Mucosa of stomach (tissue), 1 donor: ENCODE data around the gene GOLM1.

Source experiments
- H3K27me3 ChIP-seq: one replicate; pipeline ENCODE4 v1.7.0; 2013; ENCODE audit warnings: mild to moderate bottlenecking, low read length; ENCODE audit not compliant: control insufficient read depth, insufficient read depth
- H3K36me3 ChIP-seq: one replicate; pipeline ENCODE4 v1.7.0; 2013; ENCODE audit warnings: low read length; ENCODE audit not compliant: control insufficient read depth, insufficient read depth
- H3K4me1 ChIP-seq: one replicate; pipeline ENCODE4 v1.7.0; 2013; ENCODE audit warnings: mild to moderate bottlenecking, low read length; ENCODE audit not compliant: control insufficient read depth, insufficient read depth
- H3K4me3 ChIP-seq: one replicate; pipeline ENCODE4 v1.7.0; 2013; ENCODE audit warnings: low read length
- H3K9ac ChIP-seq: one replicate; pipeline ENCODE4 v1.7.0; 2013; ENCODE audit warnings: mild to moderate bottlenecking, low read length, moderate library complexity
- H3K9me3 ChIP-seq: one replicate; pipeline ENCODE4 v1.7.0; 2013; ENCODE audit warnings: mild to moderate bottlenecking, low read length, moderate library complexity; ENCODE audit not compliant: control insufficient read depth
- donor health status: Pancreatic carcinoma.

GOLM1 gene

DNA sequence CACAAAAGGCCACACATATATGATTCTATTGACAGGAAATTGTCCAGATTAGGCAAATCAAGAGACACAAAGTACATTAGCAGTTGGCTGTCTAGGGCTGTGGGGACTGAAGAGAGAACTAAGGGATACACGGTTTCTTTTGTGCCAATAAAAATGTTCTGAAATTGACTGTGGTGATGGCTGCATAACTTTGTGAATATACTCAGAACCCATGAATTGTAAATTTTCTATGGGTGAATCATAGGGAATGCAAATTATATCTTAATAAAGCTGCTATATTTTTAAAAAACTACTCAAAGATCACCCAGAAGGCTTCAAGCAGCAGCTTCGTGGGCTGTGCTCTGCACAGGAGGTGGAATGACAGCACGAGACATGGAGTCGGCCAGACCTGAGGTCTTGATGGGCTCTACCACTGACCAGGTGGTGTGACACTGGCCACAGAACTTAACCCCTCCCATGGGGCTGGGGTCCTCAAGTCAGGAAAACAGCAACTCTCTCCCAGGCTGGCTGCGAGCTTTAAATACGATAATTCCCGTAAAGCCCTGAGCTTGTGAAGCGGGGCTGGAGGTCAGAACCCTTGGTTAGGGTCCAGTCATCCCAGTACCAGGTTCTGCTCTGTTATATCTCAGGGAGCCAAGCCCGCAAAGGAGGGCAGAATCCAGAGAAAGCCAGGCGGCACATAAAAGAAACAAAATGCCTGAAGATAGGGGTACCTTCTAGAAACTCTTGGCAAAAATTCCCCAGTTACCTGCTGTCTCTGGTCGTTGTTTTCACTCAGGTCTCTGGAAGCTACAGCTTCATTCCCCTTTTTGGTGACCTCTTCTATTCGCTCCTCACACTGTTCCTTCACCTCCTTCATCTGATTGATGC lies 59.1 kb downstream of the GOLM1 start:
- H3K4me1 ChIP-seq: peaks cover 19% of the 10 kb centered on the region
- H3K4me3 ChIP-seq: no peak overlapping the region
- peaks cover 13% of the 10 kb centered on the region for H3K36me3 ChIP-seq
- H3K9ac ChIP-seq: no peak overlapping the region
- H3K9me3 ChIP-seq: no peaks in the 10 kb centered on the region
- no peaks in the 10 kb centered on the region for H3K27me3 ChIP-seq

DNA sequence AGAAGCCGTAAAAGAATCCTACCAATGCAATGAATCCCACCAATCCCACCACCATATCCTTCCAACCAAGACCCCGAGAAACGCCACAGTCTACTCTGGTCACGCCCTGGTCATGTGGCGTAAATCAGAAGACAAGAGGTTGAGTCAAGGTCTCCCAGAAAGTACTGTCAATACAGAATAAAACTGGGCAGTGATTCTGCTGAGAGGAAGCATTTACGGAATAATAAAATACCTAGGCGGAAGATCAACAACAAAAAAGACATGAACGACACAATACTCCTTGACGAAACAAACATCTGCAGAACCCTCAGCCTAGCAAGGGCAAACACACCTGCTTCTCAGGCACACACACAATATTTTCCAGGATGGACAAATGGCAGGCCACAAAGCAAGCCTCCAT lies 62.8 kb downstream of the GOLM1 start:
- Histone ChIP-seq H3K36me3 (peaks cover 20% of the 10 kb centered on the region), H3K4me1 (peaks cover 12% of the 10 kb centered on the region), H3K9me3 (no peaks in the 10 kb centered on the region), H3K9ac (no peak overlapping the region), H3K27me3 (no peaks in the 10 kb centered on the region), H3K4me3 (no peak overlapping the region)

DNA sequence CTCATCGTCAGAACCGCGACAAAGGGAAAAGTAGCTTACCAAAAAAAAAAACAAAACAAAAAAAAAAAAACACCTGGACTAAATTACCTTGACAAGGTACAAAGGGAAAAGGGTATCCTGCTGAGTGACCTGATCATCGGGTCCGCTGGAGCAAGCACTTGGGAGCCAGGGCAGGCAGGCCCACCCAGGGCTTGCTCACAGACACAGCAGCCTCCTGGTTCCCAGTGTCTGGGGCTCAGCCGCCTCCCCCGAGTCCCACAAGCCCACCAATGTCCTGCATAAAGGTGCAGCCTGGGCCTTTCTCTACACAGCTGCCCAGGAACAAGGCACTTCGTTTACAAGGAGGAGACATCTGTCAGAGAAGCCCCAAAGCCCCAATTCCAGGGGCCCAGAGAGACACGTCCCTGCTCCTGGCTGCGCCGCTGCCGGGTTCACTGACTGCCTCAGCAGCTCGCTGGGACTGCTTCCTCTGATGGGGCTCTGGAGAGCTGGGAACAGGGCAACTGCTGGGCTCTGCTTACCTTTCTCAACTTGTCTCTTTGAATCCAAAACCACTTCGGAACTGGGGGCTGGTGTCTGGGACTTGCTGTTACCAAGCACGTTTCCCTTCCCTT lies 63.4 kb downstream of the GOLM1 start:
- peaks cover 20% of the 10 kb centered on the region for H3K36me3 ChIP-seq
- no peaks in the 10 kb centered on the region for H3K9me3 ChIP-seq
- no peaks in the 10 kb centered on the region for H3K27me3 ChIP-seq
- no peak overlapping the region for H3K4me3 ChIP-seq
- H3K9ac ChIP-seq: no peak overlapping the region
- peaks cover 7% of the 10 kb centered on the region for H3K4me1 ChIP-seq

DNA sequence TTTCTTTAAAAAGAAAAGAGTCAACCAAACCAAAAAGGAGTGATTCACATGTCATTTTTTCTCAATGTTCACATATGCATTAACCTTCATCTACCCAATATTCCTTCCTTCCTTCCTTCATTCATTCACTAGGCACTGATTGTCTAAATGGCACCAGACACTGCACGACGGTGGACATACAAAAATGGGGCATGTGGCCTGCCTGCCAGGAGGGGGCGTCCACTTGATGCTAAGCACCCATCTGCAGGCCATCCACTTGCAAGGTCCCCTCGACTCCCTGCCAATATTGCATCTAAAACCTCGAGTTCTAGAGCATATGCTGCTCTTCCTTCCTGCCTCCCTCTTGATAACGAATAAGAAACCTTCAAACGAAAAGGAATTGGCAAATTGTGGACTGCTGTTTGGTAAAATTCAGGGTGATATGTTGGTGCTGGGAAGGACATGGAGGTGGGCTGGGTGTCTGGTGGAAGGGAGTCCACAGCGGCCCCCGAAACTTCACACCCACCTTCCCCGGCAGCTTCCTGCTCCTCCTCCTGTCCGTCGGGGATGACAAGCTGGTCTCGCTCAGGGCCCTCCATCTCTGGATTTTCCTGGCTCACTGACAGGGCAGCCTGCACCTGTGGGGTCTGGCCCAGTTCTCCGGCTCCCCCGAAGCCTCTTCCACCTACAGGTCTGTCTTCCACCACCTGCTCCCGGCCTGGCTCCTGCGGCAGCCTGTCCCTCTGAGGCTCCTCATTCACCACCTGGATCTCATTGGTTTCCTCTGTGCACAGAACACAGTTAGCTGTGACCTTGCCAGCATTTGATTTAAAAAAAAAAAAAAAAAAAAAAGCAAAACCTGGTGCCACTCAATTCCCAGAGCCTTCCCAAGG lies 64.3 kb downstream of the GOLM1 start:
- Histone ChIP-seq H3K9ac (no peak overlapping the region), H3K4me3 (no peak overlapping the region), H3K4me1 (peaks cover 7% of the 10 kb centered on the region), H3K27me3 (no peaks in the 10 kb centered on the region), H3K36me3 (peaks cover 20% of the 10 kb centered on the region), H3K9me3 (no peaks in the 10 kb centered on the region)

DNA sequence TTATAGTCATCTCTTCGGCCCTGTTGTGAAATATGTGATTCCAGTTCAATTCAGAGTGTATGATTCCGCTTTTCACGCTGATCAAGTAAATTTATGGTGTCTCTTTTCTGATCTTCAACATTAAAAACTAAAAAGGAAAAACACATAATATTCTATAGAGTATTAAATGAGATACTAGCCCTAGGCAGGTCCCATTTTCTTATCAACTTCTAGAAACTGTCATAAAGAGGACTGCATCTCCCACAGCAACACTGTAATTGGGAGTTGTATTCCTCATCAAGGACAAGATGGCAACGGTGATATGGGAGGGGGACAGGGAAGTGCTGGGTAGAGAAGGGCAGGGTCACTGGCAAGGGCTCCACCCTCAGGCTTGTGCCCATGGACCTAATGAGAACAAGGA lies 71.6 kb downstream of the GOLM1 start:
- H3K4me1 ChIP-seq: no peaks in the 10 kb centered on the region
- H3K9me3 ChIP-seq: no peaks in the 10 kb centered on the region
- no peak overlapping the region for H3K9ac ChIP-seq
- no peak overlapping the region for H3K4me3 ChIP-seq
- peaks cover 26% of the 10 kb centered on the region for H3K36me3 ChIP-seq
- H3K27me3 ChIP-seq: no peaks in the 10 kb centered on the region

DNA sequence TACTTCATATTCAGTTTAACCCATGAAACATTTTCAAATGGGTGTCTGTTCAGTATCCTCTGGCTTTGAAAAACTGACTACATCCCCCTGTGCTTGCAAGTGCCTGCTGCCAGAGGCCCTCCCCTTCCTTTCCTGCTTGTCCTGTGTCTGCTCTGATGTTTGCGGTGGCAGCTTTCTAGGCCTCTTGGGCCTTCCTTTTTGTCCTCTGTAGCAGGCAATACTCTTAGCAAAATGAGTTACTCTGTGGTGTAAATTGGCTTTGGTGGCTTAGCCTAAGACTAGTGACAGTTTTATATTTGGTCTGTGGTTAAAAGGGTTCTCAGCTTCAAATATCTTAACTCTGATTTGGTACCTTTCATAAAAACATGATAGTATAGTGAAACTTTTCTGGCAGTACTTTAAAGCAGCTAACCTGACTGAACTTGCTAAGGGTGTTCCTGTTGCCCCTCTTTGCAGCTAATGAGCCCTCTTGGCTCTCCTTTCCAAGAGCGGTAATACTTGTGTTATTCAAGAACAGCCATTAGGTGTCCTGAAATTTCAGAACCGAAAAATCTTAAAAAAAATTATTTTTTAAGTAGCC lies 76.6 kb downstream of the GOLM1 start:
- Histone ChIP-seq H3K4me3 (no peak overlapping the region), H3K9me3 (no peaks in the 10 kb centered on the region), H3K9ac (no peak overlapping the region), H3K4me1 (no peaks in the 10 kb centered on the region), H3K36me3 (peaks cover 24% of the 10 kb centered on the region), H3K27me3 (no peaks in the 10 kb centered on the region)

DNA sequence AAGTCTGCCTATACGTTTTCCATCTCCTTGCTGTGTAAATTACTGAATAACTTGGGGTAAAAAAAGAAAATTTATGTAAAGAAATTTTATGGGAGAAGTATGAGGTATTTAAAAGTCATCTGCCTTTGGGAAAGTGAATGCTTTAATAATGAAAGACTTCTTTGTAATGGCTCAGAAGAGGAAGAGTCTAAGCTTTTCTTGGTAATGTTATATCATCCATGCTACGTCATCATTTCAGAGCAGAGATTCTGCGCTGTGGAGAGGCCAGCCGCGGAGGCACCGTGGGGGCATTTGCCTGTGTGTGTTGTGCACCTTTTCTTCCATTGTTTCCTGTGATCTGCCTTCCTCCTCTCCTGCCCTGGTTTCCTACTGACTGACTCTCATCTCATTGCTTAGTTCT lies 78.2 kb downstream of the GOLM1 start:
- H3K36me3 ChIP-seq: peaks cover 13% of the 10 kb centered on the region
- H3K27me3 ChIP-seq: no peaks in the 10 kb centered on the region
- H3K4me1 ChIP-seq: no peaks in the 10 kb centered on the region
- H3K4me3 ChIP-seq: no peak overlapping the region
- no peaks in the 10 kb centered on the region for H3K9me3 ChIP-seq
- no peak overlapping the region for H3K9ac ChIP-seq

DNA sequence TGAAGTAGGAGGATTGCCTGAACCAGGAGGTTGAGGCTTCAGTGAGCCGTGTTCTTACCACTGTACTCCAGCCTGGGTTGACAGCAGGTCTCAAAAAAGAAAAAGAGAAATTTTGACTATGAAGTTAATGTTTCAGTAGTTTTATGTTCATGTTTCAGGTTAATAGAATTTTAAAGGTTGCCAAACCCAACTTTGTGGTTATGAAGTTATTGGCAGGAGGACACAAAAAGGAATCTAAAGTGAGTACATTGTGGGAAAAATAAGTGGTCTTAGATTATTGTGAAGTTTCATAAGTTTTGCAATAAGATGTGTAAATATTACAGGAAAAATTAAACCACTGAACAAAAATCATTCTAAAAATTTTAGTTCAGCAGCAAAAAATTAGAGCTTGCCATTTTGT lies 78.6 kb downstream of the GOLM1 start:
- Histone ChIP-seq H3K9ac (no peak overlapping the region), H3K27me3 (no peaks in the 10 kb centered on the region), H3K4me1 (no peaks in the 10 kb centered on the region), H3K36me3 (peaks cover 8% of the 10 kb centered on the region), H3K4me3 (no peak overlapping the region), H3K9me3 (no peaks in the 10 kb centered on the region)

DNA sequence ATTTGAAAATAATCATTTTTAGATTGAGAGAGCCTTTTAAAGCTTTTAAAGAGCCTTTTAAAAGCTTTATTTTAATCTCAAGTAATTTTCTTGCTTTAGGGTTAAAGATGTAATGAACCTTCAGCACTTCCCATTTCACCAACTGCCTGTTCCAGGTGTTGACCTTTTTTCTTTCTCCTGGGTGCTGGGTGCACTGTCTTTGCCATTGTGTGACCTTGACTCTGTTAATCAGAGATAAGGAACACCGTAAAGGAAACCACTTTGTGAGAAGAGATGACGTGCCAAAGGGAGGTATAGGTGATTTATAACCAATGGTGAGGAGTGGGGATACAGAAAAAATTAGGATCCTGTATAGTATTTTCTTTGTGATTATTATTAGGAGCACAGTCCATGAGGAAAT lies 90.2 kb downstream of the GOLM1 start:
- no peaks in the 10 kb centered on the region for H3K27me3 ChIP-seq
- no peak overlapping the region for H3K4me3 ChIP-seq
- no peaks in the 10 kb centered on the region for H3K9me3 ChIP-seq
- peaks cover 3% of the 10 kb centered on the region for H3K36me3 ChIP-seq
- no peaks in the 10 kb centered on the region for H3K4me1 ChIP-seq
- H3K9ac ChIP-seq: no peak overlapping the region

DNA sequence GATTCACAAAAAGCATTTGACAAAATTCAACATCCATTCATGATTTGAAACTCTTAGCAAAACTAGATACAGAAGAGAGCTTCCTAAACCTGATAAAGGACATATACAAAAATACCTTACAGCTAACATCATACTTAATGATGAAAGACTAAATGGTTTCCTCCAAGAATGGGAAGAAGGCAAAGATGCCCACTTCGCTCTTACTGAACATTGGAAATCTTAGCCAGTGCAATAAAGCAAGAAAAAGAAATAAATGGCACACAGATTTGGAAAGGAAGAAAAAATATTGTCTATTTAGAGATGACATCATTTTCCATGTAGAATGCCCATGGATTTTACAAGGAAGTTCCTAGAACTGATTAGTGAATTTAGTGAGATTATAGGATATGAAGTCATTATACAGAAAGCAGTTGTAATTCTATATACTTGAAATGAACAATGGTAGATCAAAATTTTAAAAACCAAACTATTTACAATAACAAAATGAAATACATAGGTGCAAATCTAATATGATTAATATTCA lies 94.0 kb downstream of the GOLM1 start:
- no peaks in the 10 kb centered on the region for H3K27me3 ChIP-seq
- no peak overlapping the region for H3K4me3 ChIP-seq
- no peaks in the 10 kb centered on the region for H3K4me1 ChIP-seq
- no peaks in the 10 kb centered on the region for H3K9me3 ChIP-seq
- no peaks in the 10 kb centered on the region for H3K36me3 ChIP-seq
- no peak overlapping the region for H3K9ac ChIP-seq

DNA sequence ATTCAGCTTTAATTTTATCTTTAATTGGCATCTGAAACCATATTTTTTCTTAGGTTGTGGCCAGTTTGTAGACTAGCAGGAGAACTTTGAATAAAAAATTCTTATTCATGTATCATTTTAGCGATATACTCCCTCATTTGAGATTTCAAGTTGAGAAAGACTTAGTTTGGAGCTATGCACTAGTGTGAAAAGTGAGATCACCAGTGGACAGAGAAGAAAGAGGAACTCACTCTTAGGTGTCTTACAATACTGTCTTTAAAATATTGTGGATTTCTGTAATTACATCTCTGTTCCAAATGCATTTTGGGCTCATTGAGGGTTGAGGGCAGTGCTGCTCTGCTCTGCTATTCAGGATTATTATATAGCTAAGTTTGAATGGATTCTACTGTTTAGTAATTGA lies 103.8 kb downstream of the GOLM1 start:
- Histone ChIP-seq H3K4me1 (no peaks in the 10 kb centered on the region), H3K27me3 (no peaks in the 10 kb centered on the region), H3K36me3 (no peaks in the 10 kb centered on the region), H3K9ac (no peak overlapping the region), H3K4me3 (no peak overlapping the region), H3K9me3 (no peaks in the 10 kb centered on the region)
